PC-9 (cell line): ENCODE measurements around the gene WASL. TPM values are rescaled to one million over a fixed set of nuclear protein-coding genes. Genes with fewer than 3 reads are reported as not detected.
A peak's percentile ranks its signal among the peaks of the same experiment; 100 is the strongest.

Experiments
- BruUV-seq: library from RNA; stranded (reverse); fragments of 400-500 nt; replicated peaks from 2 replicates; lab custom pipeline; 2021; lab: Mats Ljungman, UMichigan
- CTCF ChIA-PET: fragments of 300-600 bp; sonication (Branson Sonifier 250); formaldehyde crosslinking; loops from one replicate; lab custom pipeline; 2022; ENCODE audit warnings: antibody characterized with exemption; lab: Charles Lee
- POLR2A ChIA-PET: fragments of 300-600 bp; sonication (Branson Sonifier 250); formaldehyde crosslinking; loops from one replicate; lab custom pipeline; 2022; ENCODE audit warnings: antibody characterized with exemption; ENCODE audit not compliant: unreplicated experiment; lab: Charles Lee
- DNase-seq, 2 experiments: peaks; one replicate each; pipeline versions ENCODE4 v3.0.0 to v3.0.0-alpha.2; 2015 to 2022; ENCODE audit warnings: mixed read lengths in 1 of 2
- H2AFZ ChIP-seq: fragments of 200-600 bp; sonication (generic); 2 replicates; pipeline ENCODE4 v1.8.1; 2017; ENCODE audit warnings: antibody characterized with exemption
- H3F3A ChIP-seq: fragments of 200-600 bp; sonication (generic); 2 replicates; pipeline ENCODE4 v1.8.1; 2017; ENCODE audit warnings: antibody characterized with exemption, mild to moderate bottlenecking, low read depth; ENCODE audit not compliant: insufficient read depth
- H3K27ac ChIP-seq: fragments of 200-600 bp; sonication (generic); 2 replicates; pipeline ENCODE4 v1.6.1; 2016; ENCODE audit warnings: mixed run types
- H3K27me3 ChIP-seq: fragments of 200-600 bp; sonication (generic); 2 replicates; pipeline ENCODE4 v1.6.1; 2016; ENCODE audit warnings: low read depth, mixed run types; ENCODE audit not compliant: insufficient read depth
- H3K36me3 ChIP-seq: fragments of 200-600 bp; sonication (generic); 2 replicates; pipeline ENCODE4 v1.6.1; 2016; ENCODE audit warnings: low read depth, mixed run types
- H3K4me1 ChIP-seq: fragments of 200-600 bp; sonication (generic); replicated peaks from 2 replicates; pipeline ENCODE4 v1.6.1; 2016; ENCODE audit warnings: mixed run types; ENCODE audit not compliant: insufficient read depth
- H3K4me2 ChIP-seq: fragments of 200-600 bp; sonication (generic); 2 replicates; pipeline ENCODE4 v1.6.1; 2017; ENCODE audit warnings: mixed run types
- H3K4me3 ChIP-seq: fragments of 200-600 bp; sonication (generic); 2 replicates; pipeline ENCODE4 v1.6.1; 2016; ENCODE audit warnings: mixed run types
- H3K79me2 ChIP-seq: fragments of 200-600 bp; sonication (generic); 2 replicates; pipeline ENCODE4 v1.6.1; 2017; ENCODE audit warnings: low read depth, mixed run types
- H3K9me2 ChIP-seq: fragments of 200-600 bp; sonication (generic); 2 replicates; pipeline ENCODE4 v1.8.1; 2017; ENCODE audit warnings: mild to moderate bottlenecking; ENCODE audit not compliant: insufficient read depth
- H3K9me3 ChIP-seq: fragments of 200-600 bp; sonication (generic); 2 replicates; pipeline ENCODE4 v1.8.1; 2016; ENCODE audit warnings: low read depth; ENCODE audit not compliant: insufficient read depth
- H4K20me1 ChIP-seq: fragments of 200-600 bp; sonication (generic); 2 replicates; pipeline ENCODE4 v1.8.1; 2017; ENCODE audit not compliant: insufficient read depth
- EZH2 ChIP-seq: fragments of 200-600 bp; sonication (generic); IDR thresholded peaks from 2 replicates; pipeline ENCODE4 v1.8.0; 2017; ENCODE audit warnings: antibody characterized with exemption, low read depth
- intact Hi-C: fragments of 100-400 bp; cut with micrococcal nuclease; formaldehyde crosslinking; loops from one replicate; pipeline ENCODE4 v1.10.0; 2022; ENCODE audit not compliant: unreplicated experiment
- total RNA-seq: library from RNA; stranded (reverse); gene quantifications from 2 replicates; pipeline ENCODE4 v1.2.3, GENCODE V29; 2021
- TF ChIP-seq, protein P1 (sequence below): fragments of 200-600 bp; sonication (generic); conservative IDR thresholded peaks from 2 replicates; pipeline ENCODE4 v1.6.1; 2017; ENCODE audit warnings: mixed run types, antibody characterized with exemption, mild to moderate bottlenecking, moderate library complexity

The WASL gene
- total RNA-seq, 1 experiment from 2014 or later, result 40.3 TPM

DNA sequence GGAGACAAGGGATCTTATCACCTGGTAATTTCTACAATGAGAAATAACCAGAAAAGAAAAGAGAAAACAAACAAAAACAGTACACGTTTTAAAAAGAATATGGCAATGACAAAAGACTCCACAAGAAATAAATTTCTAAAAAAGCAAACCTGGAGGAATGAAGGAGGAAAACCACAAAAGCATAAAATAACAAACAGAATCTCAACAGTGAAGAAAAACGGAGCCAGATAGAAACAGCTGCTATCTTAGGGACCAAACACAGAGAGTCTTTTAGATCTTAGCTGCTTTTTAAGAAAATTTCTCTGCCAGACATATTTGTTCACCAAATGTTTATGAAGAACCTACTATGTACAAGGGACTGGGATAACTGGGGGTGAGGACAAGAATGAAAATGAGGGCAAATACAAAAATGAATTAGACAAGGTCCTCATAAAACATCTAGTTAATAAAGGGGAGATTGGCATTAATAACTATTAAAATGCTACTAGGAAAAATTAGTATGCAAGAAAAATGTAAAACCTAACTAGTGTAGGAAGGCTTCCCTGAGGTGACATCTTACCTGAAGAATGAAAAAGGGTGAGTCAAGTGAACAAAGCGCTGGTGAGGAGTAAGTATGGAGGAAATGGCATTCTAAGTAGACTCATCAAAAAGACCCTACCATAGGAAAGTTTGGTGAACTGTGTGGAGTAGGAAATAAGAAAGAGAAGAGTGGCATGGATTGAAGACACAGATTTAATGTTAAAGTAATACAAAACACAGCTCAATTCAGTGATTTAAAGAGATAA, 34.3 kb downstream of the WASL start:
- no peak overlapping the region for H3K4me3 ChIP-seq
- POLR2A ChIA-PET, result no interaction called here
- no peak for DNase-seq
- no TSS peak for BruUV-seq
- peaks cover 26% of the 10 kb centered on the region for H3K4me1 ChIP-seq
- no peaks in the 10 kb centered on the region for H3K9me2 ChIP-seq
- no peak overlapping the region for H2AFZ ChIP-seq
- CTCF ChIA-PET, result no interaction called here
- no peaks in the 10 kb centered on the region for H3K9me3 ChIP-seq
- H4K20me1 ChIP-seq, result peaks cover 19% of the 10 kb centered on the region
- no peak overlapping the region for H3K4me2 ChIP-seq
- intact Hi-C loops, result loop anchor here (5.0 kb wide), 1 partner anchor 33 kb away; the partner anchor contains the start of gene WASL
- H3F3A ChIP-seq, result peaks cover 3% of the 10 kb centered on the region; the same call in 1 of the 2 replicates
- peaks cover 81% of the 10 kb centered on the region for H3K79me2 ChIP-seq
- no peaks in the 10 kb centered on the region for H3K27me3 ChIP-seq
- TF ChIP-seq EZH2, result no peak
- TF ChIP-seq, protein P1, sequence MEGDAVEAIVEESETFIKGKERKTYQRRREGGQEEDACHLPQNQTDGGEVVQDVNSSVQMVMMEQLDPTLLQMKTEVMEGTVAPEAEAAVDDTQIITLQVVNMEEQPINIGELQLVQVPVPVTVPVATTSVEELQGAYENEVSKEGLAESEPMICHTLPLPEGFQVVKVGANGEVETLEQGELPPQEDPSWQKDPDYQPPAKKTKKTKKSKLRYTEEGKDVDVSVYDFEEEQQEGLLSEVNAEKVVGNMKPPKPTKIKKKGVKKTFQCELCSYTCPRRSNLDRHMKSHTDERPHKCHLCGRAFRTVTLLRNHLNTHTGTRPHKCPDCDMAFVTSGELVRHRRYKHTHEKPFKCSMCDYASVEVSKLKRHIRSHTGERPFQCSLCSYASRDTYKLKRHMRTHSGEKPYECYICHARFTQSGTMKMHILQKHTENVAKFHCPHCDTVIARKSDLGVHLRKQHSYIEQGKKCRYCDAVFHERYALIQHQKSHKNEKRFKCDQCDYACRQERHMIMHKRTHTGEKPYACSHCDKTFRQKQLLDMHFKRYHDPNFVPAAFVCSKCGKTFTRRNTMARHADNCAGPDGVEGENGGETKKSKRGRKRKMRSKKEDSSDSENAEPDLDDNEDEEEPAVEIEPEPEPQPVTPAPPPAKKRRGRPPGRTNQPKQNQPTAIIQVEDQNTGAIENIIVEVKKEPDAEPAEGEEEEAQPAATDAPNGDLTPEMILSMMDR, result no peak
- H3K27ac ChIP-seq, result no peak overlapping the region
- H3K36me3 ChIP-seq, result peaks cover 5% of the 10 kb centered on the region; the same call in 1 of the 2 replicates

DNA sequence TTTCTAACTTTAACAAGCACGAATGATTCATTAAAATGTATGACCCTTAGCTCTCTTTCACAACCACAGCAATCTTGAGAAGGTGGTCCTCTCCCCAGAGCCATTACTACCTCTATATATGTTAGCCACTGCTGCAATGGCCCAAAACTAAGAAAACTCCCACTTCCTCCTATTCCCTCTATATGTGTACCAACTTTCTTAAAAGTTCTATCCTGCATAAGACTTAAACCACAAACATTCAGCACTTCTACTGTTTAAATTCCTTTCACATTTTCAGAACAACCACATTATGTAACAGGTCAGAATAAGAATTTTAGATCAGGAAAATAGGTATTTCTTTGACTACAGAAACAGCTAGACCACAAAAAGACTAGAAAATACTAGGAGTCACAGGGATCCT, 36.2 kb downstream of the WASL start:
- no peak overlapping the region for H2AFZ ChIP-seq
- no TSS peak for BruUV-seq
- intact Hi-C loops, result loop anchor here (5.0 kb wide), 1 partner anchor 35 kb away; the partner anchor contains the start of gene WASL
- H3K79me2 ChIP-seq, result peaks cover 69% of the 10 kb centered on the region
- ChIA-PET POLR2A (interaction anchor here (0.6 to 0.7 kb wide), 3 partner anchors 8 to 40 kb away, joined by 4 to 10 read pairs (median 4); no protein-coding TSS in a partner anchor), CTCF (no interaction called here)
- peaks cover 14% of the 10 kb centered on the region for H4K20me1 ChIP-seq
- no peaks in the 10 kb centered on the region for H3K9me2 ChIP-seq
- peaks cover 8% of the 10 kb centered on the region; the same call in 1 of the 2 replicates for H3F3A ChIP-seq
- H3K27me3 ChIP-seq, result no peaks in the 10 kb centered on the region
- peak overlapping the region; percentile 29; the same call in 1 of the 2 replicates for H3K27ac ChIP-seq
- peak in 1 of 2 experiments; percentile 52 for DNase-seq
- TF ChIP-seq, protein P1, result no peak
- TF ChIP-seq EZH2, result no peak
- H3K36me3 ChIP-seq, result peaks cover 15% of the 10 kb centered on the region; the same call in 1 of the 2 replicates
- no peaks in the 10 kb centered on the region for H3K9me3 ChIP-seq
- H3K4me3 ChIP-seq, result no peak overlapping the region
- peaks cover 26% of the 10 kb centered on the region for H3K4me1 ChIP-seq
- H3K4me2 ChIP-seq, result no peak overlapping the region

DNA sequence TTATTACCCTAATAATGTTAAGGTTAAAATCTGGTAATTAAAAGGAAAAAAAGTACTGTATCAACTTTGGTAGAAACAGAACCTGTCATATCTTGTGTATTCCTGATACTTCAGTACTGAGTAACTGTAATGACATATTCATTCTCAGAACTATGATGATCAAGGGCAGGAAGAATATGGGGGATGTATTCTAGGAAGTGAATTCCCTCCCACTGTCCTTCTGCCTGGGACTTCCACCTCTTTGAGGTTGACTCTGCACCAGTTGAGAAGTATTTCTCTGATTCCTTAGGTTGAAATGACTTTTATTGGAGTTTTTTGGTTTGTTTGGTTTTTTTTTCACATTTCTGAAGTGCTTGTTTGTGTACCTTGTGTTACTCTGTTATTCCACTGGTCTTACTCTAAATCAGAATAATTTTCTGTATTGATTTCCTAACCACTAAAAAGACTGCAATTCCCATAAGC, 36.9 kb downstream of the WASL start:
- no TSS peak for BruUV-seq
- H3K27ac ChIP-seq, result no peak overlapping the region; the same call in 1 of the 2 replicates
- H3K36me3 ChIP-seq, result peaks cover 21% of the 10 kb centered on the region; the same call in 1 of the 2 replicates
- H4K20me1 ChIP-seq, result peaks cover 14% of the 10 kb centered on the region
- no peaks in the 10 kb centered on the region for H3K9me2 ChIP-seq
- H2AFZ ChIP-seq, result no peak overlapping the region
- no peak overlapping the region for H3K4me3 ChIP-seq
- intact Hi-C loops, result loop anchor here (5.0 kb wide), 1 partner anchor 35 kb away; the partner anchor contains the start of gene WASL
- no peaks in the 10 kb centered on the region for H3K27me3 ChIP-seq
- no peak for DNase-seq
- POLR2A ChIA-PET, result no interaction called here
- CTCF ChIA-PET, result no interaction called here
- peaks cover 61% of the 10 kb centered on the region for H3K79me2 ChIP-seq
- TF ChIP-seq, protein P1, result no peak
- no peak for TF ChIP-seq EZH2
- peaks cover 11% of the 10 kb centered on the region; the same call in 1 of the 2 replicates for H3F3A ChIP-seq
- H3K4me1 ChIP-seq, result peaks cover 26% of the 10 kb centered on the region
- no peaks in the 10 kb centered on the region for H3K9me3 ChIP-seq
- H3K4me2 ChIP-seq, result no peak overlapping the region
